ENCODE data around the gene METTL25B. TPM values are rescaled to one million over a fixed set of nuclear protein-coding genes. Genes with fewer than 3 reads are reported as not detected.
A peak's percentile ranks its signal among the peaks of the same experiment; 100 is the strongest.

The METTL25B gene
- total RNA-seq, 1 experiment from 2014 or later: 51.0 TPM

- DNase-seq: no peak
- Histone ChIP-seq H3K4me1 (replicated peaks; ENCODE audit: insufficient read depth) (peaks cover 34% of the 10 kb centered on the region), H3K9me3 (ENCODE audit: insufficient read depth, low read depth) (no peaks in the 10 kb centered on the region), H3F3A (ENCODE audit: insufficient read depth, low read depth) (peaks cover 72% of the 10 kb centered on the region), H3K27ac (peak overlapping the region; percentile 60; the same call in 1 of the 2 replicates), H3K79me2 (ENCODE audit: low read depth) (peaks cover 73% of the 10 kb centered on the region), H3K36me3 (ENCODE audit: low read depth) (peaks cover 23% of the 10 kb centered on the region), H3K4me2 (no peak overlapping the region), H2AFZ (no peak overlapping the region), H3K27me3 (ENCODE audit: insufficient read depth, low read depth) (no peaks in the 10 kb centered on the region), H3K4me3 (no peak overlapping the region), H4K20me1 (ENCODE audit: insufficient read depth) (peaks cover 16% of the 10 kb centered on the region), H3K9me2 (ENCODE audit: insufficient read depth) (no peaks in the 10 kb centered on the region)
- POLR2A ChIA-PET (ENCODE audit: unreplicated experiment): no interaction called here
- intact Hi-C loops (cut with micrococcal nuclease; ENCODE audit: unreplicated experiment): no loop called here
- CTCF ChIA-PET: no interaction called here
- no peak for TF ChIP-seq EZH2 (IDR thresholded peaks at IDR 0.05; ENCODE audit: low read depth)
- no peak for TF ChIP-seq CTCF (conservative IDR thresholded peaks at IDR 0.05)
- TSS peak; percentile 29 for BruUV-seq (replicated peaks)
Observed at GRCh38 chr1:156743367-156744302, 15.4 kb downstream of the METTL25B start.

DNA sequence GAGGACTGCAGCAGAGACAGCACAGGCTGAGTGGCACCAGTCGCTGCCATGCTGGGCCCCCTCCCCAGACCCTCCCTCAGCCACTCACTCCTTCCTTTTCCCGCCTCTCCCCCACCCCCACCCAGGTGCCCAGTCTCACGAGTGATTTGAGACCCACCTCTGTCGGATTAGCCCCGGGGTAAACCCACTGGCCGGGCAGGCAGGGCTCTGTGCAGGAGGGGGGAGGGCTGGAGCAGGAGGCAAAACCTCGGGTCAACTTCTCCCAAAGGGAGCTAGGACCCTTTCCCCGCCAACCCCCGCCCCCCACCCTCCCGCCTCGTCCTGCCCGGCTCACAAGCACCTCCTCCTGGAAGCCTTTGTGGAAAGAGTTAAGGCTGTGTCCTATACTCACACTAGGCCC lies 16.1 kb downstream of the METTL25B start:
- no peaks in the 10 kb centered on the region for H3K27me3 ChIP-seq (ENCODE audit: insufficient read depth, low read depth)
- no peak overlapping the region for H3K4me2 ChIP-seq
- no TSS peak for BruUV-seq (replicated peaks)
- peaks cover 74% of the 10 kb centered on the region for H3F3A ChIP-seq (ENCODE audit: insufficient read depth, low read depth)
- H4K20me1 ChIP-seq (ENCODE audit: insufficient read depth): peaks cover 16% of the 10 kb centered on the region
- H3K79me2 ChIP-seq (ENCODE audit: low read depth): peaks cover 73% of the 10 kb centered on the region
- TF ChIP-seq CTCF (conservative IDR thresholded peaks at IDR 0.05) (no peak), EZH2 (IDR thresholded peaks at IDR 0.05; ENCODE audit: low read depth) (no peak)
- H3K27ac ChIP-seq: peak overlapping the region; percentile 93; the same call in 1 of the 2 replicates
- H3K9me2 ChIP-seq (ENCODE audit: insufficient read depth): no peaks in the 10 kb centered on the region
- no peak overlapping the region for H3K4me3 ChIP-seq
- H3K36me3 ChIP-seq (ENCODE audit: low read depth): peaks cover 27% of the 10 kb centered on the region
- no peak overlapping the region for H2AFZ ChIP-seq
- ChIA-PET CTCF (no interaction called here), POLR2A (ENCODE audit: unreplicated experiment) (interaction anchor here (0.7 kb wide), 1 partner anchor 60 kb away, joined by 3 read pairs; no protein-coding TSS in a partner anchor)
- H3K9me3 ChIP-seq (ENCODE audit: insufficient read depth, low read depth): no peaks in the 10 kb centered on the region
- intact Hi-C loops (cut with micrococcal nuclease; ENCODE audit: unreplicated experiment): no loop called here
- H3K4me1 ChIP-seq (replicated peaks; ENCODE audit: insufficient read depth): peaks cover 34% of the 10 kb centered on the region
- no peak for DNase-seq

DNA sequence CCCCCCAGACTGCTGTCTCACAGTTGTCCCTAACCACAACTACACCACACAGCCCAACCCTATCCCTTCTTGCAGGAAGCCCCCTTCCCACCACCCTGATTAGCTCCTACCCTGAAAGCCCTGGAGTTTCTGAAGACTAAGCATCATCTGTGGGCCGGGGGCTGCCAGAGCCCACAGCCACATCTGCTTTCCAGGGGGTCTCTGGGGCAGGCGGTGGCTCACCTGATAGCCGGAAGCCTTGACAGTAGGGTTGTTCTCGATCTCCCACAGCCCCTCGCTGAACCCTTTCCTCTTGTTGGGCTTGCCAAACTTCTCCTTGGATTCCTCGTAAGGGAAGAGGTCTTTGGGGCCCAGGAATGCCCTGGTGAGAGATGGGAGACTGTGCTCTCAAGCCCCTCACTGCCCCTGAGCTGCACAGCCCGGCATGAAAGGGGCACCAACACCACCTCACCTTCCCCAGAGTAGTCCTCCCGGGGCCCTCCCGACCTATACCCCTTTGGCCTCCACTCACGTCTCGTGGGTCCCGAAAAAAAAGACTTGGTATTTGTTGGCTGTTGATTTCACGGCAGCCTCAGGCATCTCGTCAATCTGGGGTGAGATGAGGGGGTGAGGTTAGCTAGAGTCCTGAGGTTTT lies 16.6 kb downstream of the METTL25B start:
- Histone ChIP-seq H3K4me3 (no peak overlapping the region), H3K27me3 (ENCODE audit: insufficient read depth, low read depth) (no peaks in the 10 kb centered on the region), H3K4me2 (no peak overlapping the region), H3K27ac (peak overlapping the region; percentile 93), H3K9me2 (ENCODE audit: insufficient read depth) (no peaks in the 10 kb centered on the region), H3K79me2 (ENCODE audit: low read depth) (peaks cover 73% of the 10 kb centered on the region), H4K20me1 (ENCODE audit: insufficient read depth) (peaks cover 16% of the 10 kb centered on the region), H3K9me3 (ENCODE audit: insufficient read depth, low read depth) (no peaks in the 10 kb centered on the region), H3K4me1 (replicated peaks; ENCODE audit: insufficient read depth) (peaks cover 34% of the 10 kb centered on the region), H3F3A (ENCODE audit: insufficient read depth, low read depth) (peaks cover 79% of the 10 kb centered on the region), H3K36me3 (ENCODE audit: low read depth) (peaks cover 32% of the 10 kb centered on the region), H2AFZ (no peak overlapping the region)
- intact Hi-C loops (cut with micrococcal nuclease; ENCODE audit: unreplicated experiment): no loop called here
- TF ChIP-seq CTCF (conservative IDR thresholded peaks at IDR 0.05) (no peak), EZH2 (IDR thresholded peaks at IDR 0.05; ENCODE audit: low read depth) (no peak)
- no peak for DNase-seq
- BruUV-seq (replicated peaks): no TSS peak
- POLR2A ChIA-PET (ENCODE audit: unreplicated experiment): interaction anchor here (0.7 kb wide), 1 partner anchor 61 kb away, joined by 3 read pairs; no protein-coding TSS in a partner anchor
- CTCF ChIA-PET: no interaction called here

All from PC-9 (cell line).